ENCODE data around the gene TRIM37. TPM values are rescaled to one million over a fixed set of nuclear protein-coding genes. Genes with fewer than 3 reads are reported as not detected.
A peak's percentile ranks its signal among the peaks of the same experiment; 100 is the strongest.
"Not testable (repeated sequence)": the region's sequence is repeated elsewhere in the genome, so short reads cannot be mapped to it uniquely, and the experiment has no call there.

The TRIM37 gene
- total and polyA plus RNA-seq, 2 donors (not counting 1 experiment from before 2014, with no cell fraction given): 5.1 to 28.3 TPM

GRCh38 chr17:58956997-58957724 is 149.5 kb downstream of the TRIM37 start:
- TF ChIP-seq CTCF (IDR thresholded peaks at IDR 0.05) (no peak), EZH2 (IDR thresholded peaks at IDR 0.05; ENCODE audit: borderline replicate concordance, insufficient read depth, low read depth, low read length, poor library complexity, severe bottlenecking) (no peak)

GRCh38 chr17:58954358-58954757 is 152.3 kb downstream of the TRIM37 start:
- H3K27me3 Mint-ChIP-seq; H3K4me2 ChIP-seq (replicated peaks; ENCODE audit: low read depth, low read length, poor library complexity, severe bottlenecking); H3K27me3 ChIP-seq (replicated peaks in 1 of 4; ENCODE audit: control extremely low read depth in 1 of 4, control insufficient read depth in 3 of 4, insufficient read depth in 4 of 4, low read length in 3 of 4); H3K79me2 ChIP-seq (ENCODE audit: control insufficient read depth, insufficient read depth, low read length); intact Hi-C loops (cut with micrococcal nuclease); POLR2A ChIA-PET; CTCF ChIA-PET; H2AFZ ChIP-seq (ENCODE audit: insufficient read depth, low read depth, low read length, poor library complexity, severe bottlenecking); H3K9ac ChIP-seq (ENCODE audit: low read length); H3K4me3 Mint-ChIP-seq; H3K27ac ChIP-seq (ENCODE audit: low read length in 2 of 2); H4K20me1 ChIP-seq (ENCODE audit: control insufficient read depth, insufficient read depth, low read length, poor library complexity, severe bottlenecking); H3K36me3 ChIP-seq (replicated peaks in 1 of 2; ENCODE audit: control extremely low read depth in 1 of 2, control insufficient read depth in 1 of 2, extremely low read depth in 1 of 2, insufficient read depth in 2 of 2, low read length in 1 of 2); H3K9me3 Mint-ChIP-seq (ENCODE audit: insufficient read depth); H3K4me3 ChIP-seq (ENCODE audit: control extremely low read depth in 1 of 5, extremely low read depth in 1 of 5, insufficient read depth in 1 of 5, low read depth in 2 of 5, low read length in 4 of 5): not testable (repeated sequence)
- 63% methylated on average over 1 of the region's 2 CpGs for WGBS (ENCODE audit: insufficient coverage)
- Histone ChIP-seq H3K9me3 (ENCODE audit: control extremely low read depth in 1 of 3, control insufficient read depth in 2 of 3, insufficient read depth in 1 of 3, low read length in 2 of 3) (peaks cover 6 to 27% (median 23%) of the 10 kb centered on the region in 3 donors), H3K4me1 (ENCODE audit: control insufficient read depth in 2 of 2, insufficient read depth in 2 of 2, low read length in 2 of 2) (peaks cover 8 to 11% of the 10 kb centered on the region in 2 donors)
- H3K27ac Mint-ChIP-seq: peak overlapping the region; percentile 0
- peaks cover 12% of the 10 kb centered on the region for H3K4me1 Mint-ChIP-seq
- peak; percentile 39 for ATAC-seq (ENCODE audit: low read depth)
- DNase-seq: peak; percentile 32

More at GRCh38 chr17:58956997-58957724, 149.5 kb downstream of the TRIM37 start:
- Histone ChIP-seq H3K36me3 (replicated peaks in 1 of 2; ENCODE audit: control extremely low read depth in 1 of 2, control insufficient read depth in 1 of 2, extremely low read depth in 1 of 2, insufficient read depth in 2 of 2, low read length in 1 of 2) (no peaks in the 10 kb centered on the region), H3K27ac (ENCODE audit: low read length in 2 of 2) (no peak overlapping the region), H3K4me2 (replicated peaks; ENCODE audit: low read depth, low read length, poor library complexity, severe bottlenecking) (no peak overlapping the region), H3K4me3 (ENCODE audit: control extremely low read depth in 1 of 5, extremely low read depth in 1 of 5, insufficient read depth in 1 of 5, low read depth in 2 of 5, low read length in 4 of 5) (no peak overlapping the region), H3K79me2 (ENCODE audit: control insufficient read depth, insufficient read depth, low read length) (no peaks in the 10 kb centered on the region), H3K9me3 (ENCODE audit: control extremely low read depth in 1 of 3, control insufficient read depth in 2 of 3, insufficient read depth in 1 of 3, low read length in 2 of 3) (peaks cover 0 to 5% (median 0%) of the 10 kb centered on the region in 3 donors), H3K27me3 (replicated peaks in 1 of 4; ENCODE audit: control extremely low read depth in 1 of 4, control insufficient read depth in 3 of 4, insufficient read depth in 4 of 4, low read length in 3 of 4) (no peaks in the 10 kb centered on the region), H2AFZ (ENCODE audit: insufficient read depth, low read depth, low read length, poor library complexity, severe bottlenecking) (no peak overlapping the region), H3K9ac (ENCODE audit: low read length) (no peak overlapping the region), H4K20me1 (ENCODE audit: control insufficient read depth, insufficient read depth, low read length, poor library complexity, severe bottlenecking) (no peaks in the 10 kb centered on the region), H3K4me1 (ENCODE audit: control insufficient read depth in 2 of 2, insufficient read depth in 2 of 2, low read length in 2 of 2) (peaks cover 8 to 11% of the 10 kb centered on the region in 2 donors)
- intact Hi-C loops (cut with micrococcal nuclease): no loop called here
- H3K9me3 Mint-ChIP-seq (ENCODE audit: insufficient read depth): peaks cover 2% of the 10 kb centered on the region
- H3K27me3 Mint-ChIP-seq: no peaks in the 10 kb centered on the region
- POLR2A ChIA-PET: no interaction called here
- H3K4me3 Mint-ChIP-seq: no peak overlapping the region
- CTCF ChIA-PET: interaction anchor here (0.7 kb wide), 1 partner anchor 1406 kb away, joined by 3 read pairs; no protein-coding TSS in a partner anchor
- no peak for ATAC-seq (ENCODE audit: low read depth)
- DNase-seq: no peak
- WGBS (ENCODE audit: insufficient coverage): no CpG with 5 or more reads among the region's 2 CpGs
- H3K4me1 Mint-ChIP-seq: peaks cover 12% of the 10 kb centered on the region
- H3K27ac Mint-ChIP-seq: no peak overlapping the region

All from B cell (primary cell).